Common myeloid progenitor, CD34-positive (primary cell): ENCODE measurements around the gene SORBS2.

Source experiments
- CTCF ChIA-PET: fragments of 350-600 bp; sonication (Branson Sonifier 250); formaldehyde crosslinking; loops from one replicate; lab custom pipeline; 2021; ENCODE audit warnings: antibody characterized with exemption; lab: Charles Lee
- POLR2A ChIA-PET: fragments of 350-600 bp; sonication (Branson Sonifier 250); formaldehyde crosslinking; loops from one replicate; lab custom pipeline; 2021; ENCODE audit warnings: antibody characterized with exemption; lab: Charles Lee
- DNase-seq, 3 donors: peaks; one replicate each; pipeline versions ENCODE4 v3.0.0 to v3.0.0-alpha.2; 2013
- H3K27ac ChIP-seq, 2 experiments: 1 replicate in 1 of 2; 2 replicates in 1 of 2; pipeline ENCODE4 v1.7.0; 2013; ENCODE audit warnings: inconsistent platforms in 2 of 2, low read length in 2 of 2, mild to moderate bottlenecking in 2 of 2, low read depth in 1 of 2, moderate library complexity in 1 of 2; ENCODE audit not compliant: severe bottlenecking in 2 of 2, insufficient read depth in 1 of 2, poor library complexity in 1 of 2
- H3K27me3 ChIP-seq, 5 experiments: replicated peaks in 2 of 5; 1 replicate in 3 of 5; 2 replicates in 2 of 5; pipeline versions ENCODE4 v1.6.1 to v1.7.0; 2013; ENCODE audit warnings: low read length in 4 of 5, mild to moderate bottlenecking in 2 of 5, moderate library complexity in 2 of 5, inconsistent platforms in 1 of 5; ENCODE audit not compliant: insufficient read depth in 5 of 5, control insufficient read depth in 4 of 5
- H3K36me3 ChIP-seq, 4 experiments: 1 replicate in 2 of 4; 2 replicates in 2 of 4; pipeline versions ENCODE4 v1.6.1 to v1.7.0; 2013; ENCODE audit warnings: low read length in 3 of 4, control low read depth in 1 of 4, mild to moderate bottlenecking in 1 of 4; ENCODE audit not compliant: control insufficient read depth in 4 of 4, insufficient read depth in 4 of 4
- H3K4me1 ChIP-seq, 4 experiments: 1 replicate in 3 of 4; 2 replicates in 1 of 4; pipeline versions ENCODE4 v1.6.1 to v1.7.1; 2013; ENCODE audit warnings: low read length in 3 of 4, mild to moderate bottlenecking in 3 of 4, control low read depth in 1 of 4, inconsistent platforms in 1 of 4, moderate library complexity in 1 of 4; ENCODE audit not compliant: control insufficient read depth in 4 of 4, insufficient read depth in 4 of 4; ENCODE audit errors: control extremely low read depth in 1 of 4
- H3K4me3 ChIP-seq, 7 experiments: 1 replicate in 4 of 7; 2 replicates in 3 of 7; pipeline versions ENCODE4 v1.5.1 to v1.7.0; 2013; ENCODE audit warnings: mild to moderate bottlenecking in 7 of 7, low read length in 6 of 7, moderate library complexity in 6 of 7, inconsistent platforms in 2 of 7, low read depth in 2 of 7, control low read depth in 1 of 7; ENCODE audit not compliant: insufficient read depth in 4 of 7, control insufficient read depth in 1 of 7; ENCODE audit errors: extremely low read depth in 1 of 7
- H3K9me3 ChIP-seq, 5 experiments: 1 replicate in 4 of 5; 2 replicates in 1 of 5; pipeline versions ENCODE4 v1.6.1 to v1.7.1; 2013; ENCODE audit warnings: low read length in 4 of 5, mild to moderate bottlenecking in 2 of 5, inconsistent platforms in 1 of 5, low read depth in 1 of 5, moderate library complexity in 1 of 5; ENCODE audit not compliant: control insufficient read depth in 4 of 5, insufficient read depth in 2 of 5; ENCODE audit errors: control extremely low read depth in 1 of 5
- WGBS: methylation state at CpG from one replicate; pipeline ENCODE4 v1.1.5; 2013; ENCODE audit not compliant: insufficient coverage; 5-methylcytosine and 5-hydroxymethylcytosine counted together

The SORBS2 gene

DNA sequence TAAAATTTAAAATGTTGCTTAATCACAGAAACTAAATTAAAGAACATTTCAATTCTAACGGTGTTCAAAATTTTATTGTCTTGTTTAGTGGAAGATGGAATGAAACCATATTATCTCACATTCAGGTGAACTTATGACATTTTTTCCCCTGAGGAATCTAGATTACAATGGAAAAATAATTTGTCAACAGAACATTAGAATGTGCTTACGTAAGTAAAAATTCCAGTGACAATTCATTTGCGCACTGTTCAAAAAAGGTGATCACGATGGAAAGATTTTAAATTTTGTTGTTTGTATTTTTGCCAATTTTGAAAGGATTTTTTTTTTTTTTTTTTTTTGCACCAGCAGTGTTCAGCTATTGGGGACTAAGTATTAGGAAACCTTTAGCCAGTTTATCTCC is 23.3 kb upstream of the SORBS2 start:
- Histone ChIP-seq H3K27ac (no peak overlapping the region), H3K4me1 (no peaks in the 10 kb centered on the region), H3K9me3 (no peaks in the 10 kb centered on the region), H3K4me3 (no peak overlapping the region), H3K36me3 (no peaks in the 10 kb centered on the region), H3K27me3 (peaks cover 0 to 2% (median 0%) of the 10 kb centered on the region in 5 experiments)
- POLR2A ChIA-PET: no interaction called here
- WGBS: no CpG with 5 or more reads among the region's 4 CpGs
- CTCF ChIA-PET: no interaction called here
- no peak for DNase-seq

DNA sequence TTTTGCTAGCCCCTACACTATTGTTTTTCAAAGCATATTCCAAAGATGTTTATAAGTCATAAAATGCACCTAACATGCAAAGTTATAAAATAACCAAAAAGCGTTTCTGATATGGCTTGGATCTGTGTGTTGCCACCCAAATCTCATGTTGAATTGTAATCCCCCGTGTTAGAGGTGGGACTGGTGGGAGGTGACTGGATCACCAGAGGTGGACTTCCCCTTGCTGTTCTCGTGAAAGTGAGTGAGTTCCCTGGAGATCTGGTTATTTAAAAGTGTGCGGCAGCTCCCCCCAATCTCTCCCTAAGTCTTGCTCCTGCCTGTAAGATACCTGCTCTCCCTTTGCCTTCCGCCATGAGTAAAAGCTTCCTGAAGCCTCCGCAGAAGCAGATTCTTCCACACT is 22.8 kb upstream of the SORBS2 start:
- Histone ChIP-seq H3K9me3 (no peaks in the 10 kb centered on the region), H3K27ac (no peak overlapping the region), H3K4me3 (no peak overlapping the region), H3K36me3 (no peaks in the 10 kb centered on the region), H3K4me1 (no peaks in the 10 kb centered on the region), H3K27me3 (peaks cover 0 to 2% (median 0%) of the 10 kb centered on the region in 5 experiments)
- CTCF ChIA-PET: no interaction called here
- POLR2A ChIA-PET: no interaction called here
- no peak for DNase-seq
- WGBS: 100% methylated on average over 3 of the region's 6 CpGs

DNA sequence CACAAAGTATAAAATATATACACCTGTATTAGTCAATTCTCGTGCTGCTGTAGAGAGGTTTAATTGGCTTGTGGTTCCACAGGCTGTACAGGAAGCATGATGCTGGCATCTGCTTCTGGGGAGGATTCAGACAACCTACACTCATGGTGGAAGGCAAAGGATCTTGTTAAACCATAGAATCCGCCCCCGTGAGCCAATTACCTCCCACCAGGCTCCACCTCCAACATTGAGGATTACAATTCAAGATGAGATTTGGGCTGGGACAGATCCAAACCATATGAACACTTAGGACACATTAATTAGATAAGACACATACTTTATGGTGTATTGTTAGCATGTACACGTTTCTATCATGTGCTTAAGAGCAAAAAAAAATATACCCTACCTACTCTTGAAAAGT is 22.1 kb upstream of the SORBS2 start:
- peaks cover 0 to 2% (median 0%) of the 10 kb centered on the region in 5 experiments for H3K27me3 ChIP-seq
- H3K27ac ChIP-seq: no peak overlapping the region
- H3K4me1 ChIP-seq: no peaks in the 10 kb centered on the region
- DNase-seq: no peak
- no peaks in the 10 kb centered on the region for H3K9me3 ChIP-seq
- POLR2A ChIA-PET: no interaction called here
- H3K36me3 ChIP-seq: no peaks in the 10 kb centered on the region
- no peak overlapping the region for H3K4me3 ChIP-seq
- WGBS: 83% methylated on average over 1 of the region's 4 CpGs
- CTCF ChIA-PET: no interaction called here

DNA sequence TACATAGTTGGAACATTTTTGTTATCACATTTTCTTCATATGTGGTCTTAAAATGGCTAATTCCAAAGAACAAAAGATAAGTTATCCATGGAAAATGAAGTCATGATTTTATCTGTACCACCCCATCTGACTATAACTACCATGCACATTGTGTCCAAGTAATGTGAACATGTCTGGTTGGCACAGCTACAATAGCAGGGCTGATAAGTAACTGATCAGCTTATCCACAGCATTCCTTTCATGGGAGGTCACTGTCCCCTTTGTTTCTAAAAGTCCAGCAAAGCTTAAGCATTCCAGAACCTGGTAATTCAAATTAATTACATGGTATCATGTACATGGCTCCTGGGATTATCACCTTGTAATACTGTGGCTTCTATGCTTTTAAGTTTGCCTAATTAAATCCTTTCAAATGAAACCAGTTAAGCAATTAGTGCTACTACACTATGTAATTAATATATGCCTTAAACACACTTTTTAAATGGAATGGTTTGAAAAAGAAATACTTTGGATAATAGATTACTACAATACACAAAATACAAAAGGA is 21.1 kb upstream of the SORBS2 start:
- H3K36me3 ChIP-seq: no peaks in the 10 kb centered on the region
- H3K27me3 ChIP-seq: peaks cover 0 to 2% (median 0%) of the 10 kb centered on the region in 5 experiments
- CTCF ChIA-PET: no interaction called here
- no peak for DNase-seq
- POLR2A ChIA-PET: no interaction called here
- no peak overlapping the region for H3K4me3 ChIP-seq
- no peaks in the 10 kb centered on the region for H3K9me3 ChIP-seq
- H3K27ac ChIP-seq: no peak overlapping the region
- H3K4me1 ChIP-seq: no peaks in the 10 kb centered on the region

DNA sequence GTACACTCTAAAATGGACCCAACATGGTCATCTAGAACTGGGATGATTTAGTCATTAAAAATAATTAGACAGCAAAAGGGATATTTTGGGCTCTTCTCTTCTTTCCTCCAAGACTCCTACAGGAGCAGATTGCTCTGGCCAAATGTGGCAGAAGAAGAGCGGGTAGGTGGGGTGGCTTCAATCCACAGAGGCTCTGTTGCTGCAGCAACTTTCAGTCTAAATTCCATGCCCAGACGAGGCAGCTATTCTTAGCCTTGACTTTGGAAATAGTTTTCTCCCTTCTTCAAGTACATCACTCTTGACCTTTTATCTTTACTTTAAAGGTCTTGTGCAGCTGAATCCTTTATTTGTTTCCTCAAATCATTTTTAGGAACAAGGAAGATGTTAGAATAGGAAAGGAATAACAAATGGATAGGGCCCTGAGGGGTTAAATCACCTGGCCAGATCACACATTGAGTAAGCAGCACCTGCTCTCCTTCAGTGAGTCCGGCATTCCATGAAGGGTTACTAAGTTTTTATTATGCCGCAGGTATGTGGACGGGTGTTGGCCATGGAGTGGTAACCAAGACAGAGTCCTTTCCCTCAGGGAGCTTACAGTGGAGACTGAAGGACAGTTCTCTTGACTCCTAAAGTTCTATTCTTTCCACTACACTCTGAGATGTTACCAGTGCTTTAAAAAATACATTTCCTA is 19.3 kb upstream of the SORBS2 start:
- no peak overlapping the region for H3K4me3 ChIP-seq
- no peaks in the 10 kb centered on the region for H3K36me3 ChIP-seq
- 100% methylated on average over 4 of the region's 5 CpGs for WGBS
- no peaks in the 10 kb centered on the region for H3K9me3 ChIP-seq
- no peak for DNase-seq
- no peak overlapping the region for H3K27ac ChIP-seq
- H3K4me1 ChIP-seq: no peaks in the 10 kb centered on the region
- ChIA-PET POLR2A (no interaction called here), CTCF (no interaction called here)
- H3K27me3 ChIP-seq: peaks cover 0 to 2% (median 0%) of the 10 kb centered on the region in 5 experiments

DNA sequence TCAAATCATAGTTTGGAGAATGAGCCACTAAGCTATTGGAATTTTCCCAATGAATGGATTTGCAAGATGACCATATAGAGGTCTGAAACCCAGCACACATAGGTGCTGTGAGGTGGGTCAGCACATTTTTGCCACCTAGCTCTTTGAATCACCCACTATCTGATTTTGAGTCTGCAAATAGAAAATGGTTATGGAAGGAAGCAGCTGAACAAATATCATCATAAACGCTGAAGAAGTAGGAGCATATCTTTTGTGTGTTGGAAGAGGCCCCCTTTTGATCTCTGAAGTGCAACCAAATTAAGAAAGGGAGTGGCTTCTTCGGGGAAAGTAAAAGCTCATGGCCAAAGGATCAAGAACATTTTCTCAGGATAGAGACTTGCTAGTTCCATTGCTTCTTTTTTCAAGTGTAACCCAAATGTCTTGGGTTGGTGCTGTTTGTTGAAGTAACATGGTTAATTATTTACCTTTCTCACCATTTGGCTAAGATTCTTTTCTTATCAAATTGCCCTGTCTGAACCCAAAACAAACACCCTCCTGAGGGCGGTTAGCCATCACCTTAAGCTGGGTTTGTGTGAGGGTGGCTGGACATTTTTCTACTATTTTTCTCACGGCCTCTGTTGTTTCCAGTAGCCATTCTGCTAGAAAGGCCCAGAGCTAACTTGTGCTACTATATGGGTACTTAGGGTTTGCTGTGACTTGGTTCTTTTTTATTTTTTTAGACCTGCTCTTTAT is 18.4 kb upstream of the SORBS2 start:
- ChIA-PET POLR2A (no interaction called here), CTCF (no interaction called here)
- DNase-seq: no peak
- H3K4me3 ChIP-seq: no peak overlapping the region
- H3K9me3 ChIP-seq: no peaks in the 10 kb centered on the region
- H3K4me1 ChIP-seq: no peaks in the 10 kb centered on the region
- H3K36me3 ChIP-seq: no peaks in the 10 kb centered on the region
- H3K27me3 ChIP-seq: peaks cover 0 to 2% (median 0%) of the 10 kb centered on the region in 5 experiments
- WGBS: 100% methylated on average over 2 of the region's 4 CpGs
- no peak overlapping the region for H3K27ac ChIP-seq

DNA sequence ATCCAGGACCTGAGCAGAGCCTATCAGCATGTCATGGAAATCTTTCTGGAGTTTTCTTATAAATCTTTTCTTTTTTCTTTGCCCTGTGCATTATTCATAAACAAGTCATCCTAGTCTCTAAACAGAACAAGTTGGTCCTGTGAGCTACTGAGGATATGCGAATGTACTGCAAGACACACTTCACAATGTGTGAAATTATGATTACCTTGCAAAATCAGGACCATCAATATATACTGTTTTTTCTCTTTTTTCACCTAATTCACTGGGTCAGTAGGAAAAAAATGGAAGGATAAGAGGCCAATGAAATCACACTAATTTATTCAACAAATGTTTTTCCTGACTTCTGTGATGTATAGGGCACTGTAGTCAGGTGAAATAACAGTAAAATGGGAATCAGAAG is 14.4 kb upstream of the SORBS2 start:
- POLR2A ChIA-PET: no interaction called here
- Histone ChIP-seq H3K4me1 (peaks cover 0 to 4% (median 0%) of the 10 kb centered on the region in 4 experiments), H3K27me3 (no peaks in the 10 kb centered on the region), H3K36me3 (no peaks in the 10 kb centered on the region), H3K4me3 (no peak overlapping the region), H3K27ac (no peak overlapping the region), H3K9me3 (no peaks in the 10 kb centered on the region)
- CTCF ChIA-PET: no interaction called here
- no CpG with 5 or more reads among the region's 1 CpG for WGBS
- no peak for DNase-seq
